Panc1 (cell line): ENCODE results near the gene AIRE.
"Not testable (repeated sequence)": the region's sequence is repeated elsewhere in the genome, so short reads cannot be mapped to it uniquely, and the experiment has no call there.

ENCODE experiments used
- POLR2AphosphoS5 ChIP-seq: IDR thresholded peaks from 2 replicates; pipeline ENCODE4 v1.6.1; 2012; ENCODE audit warnings: mild to moderate bottlenecking, low read depth, low read length, moderate library complexity
- SIN3A ChIP-seq: IDR thresholded peaks from 2 replicates; pipeline ENCODE4 v1.6.1; 2012; ENCODE audit warnings: low read depth, mild to moderate bottlenecking, low read length, moderate library complexity, borderline replicate concordance; ENCODE audit not compliant: insufficient read depth
- TCF7L2 ChIP-seq: IDR thresholded peaks from 2 replicates; pipeline ENCODE4 v1.6.1; 2011; ENCODE audit warnings: mild to moderate bottlenecking, low read depth, low read length, inconsistent platforms
- TF ChIP-seq, protein P1 (sequence below): fragments of 450-650 bp; IDR thresholded peaks from 2 replicates; pipeline ENCODE4 v1.5.1; 2017; ENCODE audit warnings: mild to moderate bottlenecking

DNA sequence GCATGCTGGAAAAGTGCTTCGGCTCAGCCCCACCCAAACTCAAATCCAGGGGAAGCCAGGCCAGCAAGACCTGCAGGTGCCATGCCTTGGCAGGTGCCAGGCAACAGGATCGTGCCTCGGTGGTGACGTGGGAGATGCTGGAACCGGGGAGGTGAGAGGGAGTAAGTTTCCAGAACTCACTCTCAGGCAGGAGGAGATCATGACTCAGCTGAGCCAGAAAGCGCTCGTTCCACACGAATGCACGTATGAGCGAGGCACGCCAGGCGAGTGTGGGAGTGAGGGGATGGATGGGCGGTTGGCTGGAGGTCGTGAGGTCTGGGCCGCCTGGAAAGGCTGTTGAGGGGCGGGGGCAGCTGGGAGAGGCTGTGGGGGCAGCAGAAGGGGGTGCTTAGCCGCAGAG lies 37.8 kb upstream of the AIRE start:
- TF ChIP-seq, protein P1, sequence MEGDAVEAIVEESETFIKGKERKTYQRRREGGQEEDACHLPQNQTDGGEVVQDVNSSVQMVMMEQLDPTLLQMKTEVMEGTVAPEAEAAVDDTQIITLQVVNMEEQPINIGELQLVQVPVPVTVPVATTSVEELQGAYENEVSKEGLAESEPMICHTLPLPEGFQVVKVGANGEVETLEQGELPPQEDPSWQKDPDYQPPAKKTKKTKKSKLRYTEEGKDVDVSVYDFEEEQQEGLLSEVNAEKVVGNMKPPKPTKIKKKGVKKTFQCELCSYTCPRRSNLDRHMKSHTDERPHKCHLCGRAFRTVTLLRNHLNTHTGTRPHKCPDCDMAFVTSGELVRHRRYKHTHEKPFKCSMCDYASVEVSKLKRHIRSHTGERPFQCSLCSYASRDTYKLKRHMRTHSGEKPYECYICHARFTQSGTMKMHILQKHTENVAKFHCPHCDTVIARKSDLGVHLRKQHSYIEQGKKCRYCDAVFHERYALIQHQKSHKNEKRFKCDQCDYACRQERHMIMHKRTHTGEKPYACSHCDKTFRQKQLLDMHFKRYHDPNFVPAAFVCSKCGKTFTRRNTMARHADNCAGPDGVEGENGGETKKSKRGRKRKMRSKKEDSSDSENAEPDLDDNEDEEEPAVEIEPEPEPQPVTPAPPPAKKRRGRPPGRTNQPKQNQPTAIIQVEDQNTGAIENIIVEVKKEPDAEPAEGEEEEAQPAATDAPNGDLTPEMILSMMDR: not testable (repeated sequence)
- TF ChIP-seq SIN3A, POLR2AphosphoS5, TCF7L2: not testable (repeated sequence)
